ENCODE measurements around the gene RRP7A. TPM values are rescaled to one million over a fixed set of nuclear protein-coding genes. Genes with fewer than 3 reads are reported as not detected.
"Not testable (repeated sequence)": the region's sequence is repeated elsewhere in the genome, so short reads cannot be mapped to it uniquely, and the experiment has no call there.

Gene RRP7A
- total and polyA plus RNA-seq, 2 donors (not counting 3 experiments of a cell fraction or from before 2014, with no cell fraction given): 35.3 to 83.7 TPM

DNA sequence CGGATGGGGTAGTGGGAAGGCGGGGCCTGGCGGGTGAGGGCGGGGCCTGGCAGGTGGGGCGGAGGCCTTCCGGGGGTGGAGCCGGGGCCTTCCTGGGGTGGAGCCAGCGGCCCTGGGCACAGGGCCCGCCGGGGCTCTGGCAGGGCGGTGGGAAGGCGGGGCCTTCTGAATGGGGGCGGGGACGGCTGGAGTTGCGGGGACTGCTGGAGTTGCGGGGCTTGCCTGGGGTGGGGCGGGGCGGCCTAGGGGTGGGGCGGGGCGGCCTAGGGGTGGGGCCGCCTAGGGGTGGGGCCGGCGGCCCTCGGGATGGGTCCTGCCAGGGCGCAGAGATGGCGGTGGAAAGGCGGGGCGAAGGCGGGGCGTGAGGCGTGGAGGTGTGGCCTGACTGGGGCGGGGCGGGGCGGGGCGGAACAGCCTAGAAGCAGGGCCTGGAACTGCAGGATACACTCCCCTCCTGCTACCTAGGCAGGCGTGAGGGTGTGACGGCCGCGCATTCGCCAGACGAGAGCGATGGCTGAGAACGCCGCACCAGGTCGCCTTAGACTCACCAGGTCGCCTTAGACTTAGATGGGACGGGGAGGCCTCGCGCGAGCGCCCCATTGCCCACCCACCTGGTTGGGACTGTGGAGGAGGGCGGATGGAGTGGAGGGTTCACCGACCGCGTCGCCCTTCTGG lies 19.3 kb downstream of the RRP7A start:
- dilution Hi-C loops (cut with MboI; ENCODE audit: extremely low pct_ligation_motif_present, low sequenced_read_pairs): no loop called here
- ChIA-PET CTCF (no interaction called here), POLR2A (no interaction called here)
- Histone ChIP-seq H4K20me1 (replicated peaks; ENCODE audit: control insufficient read depth, extremely low read depth, insufficient read depth, low read length) (no peaks in the 10 kb centered on the region), H3K36me3 (ENCODE audit: control insufficient read depth in 2 of 2, extremely low read depth in 1 of 2, insufficient read depth in 2 of 2, low read length in 2 of 2) (no peaks in the 10 kb centered on the region), H3K4me1 (ENCODE audit: control insufficient read depth, extremely low read depth, insufficient read depth, low read length) (peaks cover 3% of the 10 kb centered on the region), H3K4me3 (replicated peaks in 1 of 3; ENCODE audit: insufficient read depth in 1 of 3, low read depth in 1 of 3, low read length in 3 of 3) (no peak overlapping the region), H3K79me2 (ENCODE audit: control insufficient read depth, insufficient read depth, low read length) (no peaks in the 10 kb centered on the region), H3K27me3 (ENCODE audit: control insufficient read depth in 2 of 2, insufficient read depth in 2 of 2, low read length in 2 of 2) (no peaks in the 10 kb centered on the region), H2AFZ (ENCODE audit: low read depth, low read length) (peak overlapping the region; percentile 98), H3K9ac (replicated peaks; ENCODE audit: extremely low read depth, insufficient read depth, low read length) (no peak overlapping the region), H3K27ac (ENCODE audit: insufficient read depth, low read depth, low read length) (no peak overlapping the region), H3K4me2 (ENCODE audit: insufficient read depth, low read length) (peak overlapping the region; percentile 47), H3K9me3 (replicated peaks; ENCODE audit: control insufficient read depth, insufficient read depth, low read length) (no peaks in the 10 kb centered on the region), H3K9me1 (replicated peaks; ENCODE audit: control insufficient read depth, extremely low read depth, insufficient read depth, low read length) (no peaks in the 10 kb centered on the region)
- intact Hi-C loops (cut with micrococcal nuclease): no loop called here
- no TSS peak for BruUV-seq (replicated peaks)
- DNase-seq (ENCODE audit: low read depth, low spot score) (peak; percentile 55), FAIRE-seq (peak; percentile 81)
- TF ChIP-seq POLR2AphosphoS5 (IDR thresholded peaks at IDR 0.05; ENCODE audit: insufficient read depth, low read depth, low read length) (no peak), MAX (IDR thresholded peaks at IDR 0.05; ENCODE audit: insufficient read depth, insufficient read length) (no peak), EZH2 (IDR thresholded peaks at IDR 0.05; ENCODE audit: borderline replicate concordance, low read depth, low read length, severe bottlenecking) (no peak), POLR2A (IDR thresholded peaks at IDR 0.05; ENCODE audit: low read depth, low read length) (no peak), FOS (IDR thresholded peaks at IDR 0.05; ENCODE audit: borderline replicate concordance, insufficient read depth, low read length) (no peak), GATA2 (IDR thresholded peaks at IDR 0.05; ENCODE audit: insufficient read depth, insufficient read length, low read depth, low read length) (no peak), MYC (IDR thresholded peaks at IDR 0.05; ENCODE audit: low read depth, low read length) (no peak), JUN (IDR thresholded peaks at IDR 0.05; ENCODE audit: borderline replicate concordance, insufficient read depth, insufficient read length, low read depth) (no peak)
- TF ChIP-seq, protein P1, sequence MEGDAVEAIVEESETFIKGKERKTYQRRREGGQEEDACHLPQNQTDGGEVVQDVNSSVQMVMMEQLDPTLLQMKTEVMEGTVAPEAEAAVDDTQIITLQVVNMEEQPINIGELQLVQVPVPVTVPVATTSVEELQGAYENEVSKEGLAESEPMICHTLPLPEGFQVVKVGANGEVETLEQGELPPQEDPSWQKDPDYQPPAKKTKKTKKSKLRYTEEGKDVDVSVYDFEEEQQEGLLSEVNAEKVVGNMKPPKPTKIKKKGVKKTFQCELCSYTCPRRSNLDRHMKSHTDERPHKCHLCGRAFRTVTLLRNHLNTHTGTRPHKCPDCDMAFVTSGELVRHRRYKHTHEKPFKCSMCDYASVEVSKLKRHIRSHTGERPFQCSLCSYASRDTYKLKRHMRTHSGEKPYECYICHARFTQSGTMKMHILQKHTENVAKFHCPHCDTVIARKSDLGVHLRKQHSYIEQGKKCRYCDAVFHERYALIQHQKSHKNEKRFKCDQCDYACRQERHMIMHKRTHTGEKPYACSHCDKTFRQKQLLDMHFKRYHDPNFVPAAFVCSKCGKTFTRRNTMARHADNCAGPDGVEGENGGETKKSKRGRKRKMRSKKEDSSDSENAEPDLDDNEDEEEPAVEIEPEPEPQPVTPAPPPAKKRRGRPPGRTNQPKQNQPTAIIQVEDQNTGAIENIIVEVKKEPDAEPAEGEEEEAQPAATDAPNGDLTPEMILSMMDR (IDR thresholded peaks at IDR 0.05; ENCODE audit: extremely low read depth in 1 of 2, insufficient read depth in 1 of 2, low read depth in 1 of 2, low read length in 2 of 2): no peak

GRCh38 chr22:42499773-42500160 lies 19.8 kb downstream of the RRP7A start:
- dilution Hi-C loops (cut with MboI; ENCODE audit: extremely low pct_ligation_motif_present, low sequenced_read_pairs); H3K4me3 ChIP-seq (replicated peaks in 1 of 3; ENCODE audit: insufficient read depth in 1 of 3, low read depth in 1 of 3, low read length in 3 of 3); H3K4me2 ChIP-seq (ENCODE audit: insufficient read depth, low read length); H3K79me2 ChIP-seq (ENCODE audit: control insufficient read depth, insufficient read depth, low read length); CTCF ChIA-PET; H4K20me1 ChIP-seq (replicated peaks; ENCODE audit: control insufficient read depth, extremely low read depth, insufficient read depth, low read length); BruUV-seq (replicated peaks); H3K9ac ChIP-seq (replicated peaks; ENCODE audit: extremely low read depth, insufficient read depth, low read length); H2AFZ ChIP-seq (ENCODE audit: low read depth, low read length); H3K27me3 ChIP-seq (ENCODE audit: control insufficient read depth in 2 of 2, insufficient read depth in 2 of 2, low read length in 2 of 2); H3K27ac ChIP-seq (ENCODE audit: insufficient read depth, low read depth, low read length); H3K9me3 ChIP-seq (replicated peaks; ENCODE audit: control insufficient read depth, insufficient read depth, low read length); DNase-seq (ENCODE audit: low read depth, low spot score); H3K4me1 ChIP-seq (ENCODE audit: control insufficient read depth, extremely low read depth, insufficient read depth, low read length); H3K9me1 ChIP-seq (replicated peaks; ENCODE audit: control insufficient read depth, extremely low read depth, insufficient read depth, low read length); FAIRE-seq; intact Hi-C loops (cut with micrococcal nuclease); H3K36me3 ChIP-seq (ENCODE audit: control insufficient read depth in 2 of 2, extremely low read depth in 1 of 2, insufficient read depth in 2 of 2, low read length in 2 of 2): not testable (repeated sequence)
- POLR2A ChIA-PET: interaction anchor here (0.6 kb wide), 1 partner anchor 534 kb away, joined by 3 read pairs; no protein-coding TSS in a partner anchor
